ENCODE measurements around the gene TTC34.

TTC34 gene

DNA sequence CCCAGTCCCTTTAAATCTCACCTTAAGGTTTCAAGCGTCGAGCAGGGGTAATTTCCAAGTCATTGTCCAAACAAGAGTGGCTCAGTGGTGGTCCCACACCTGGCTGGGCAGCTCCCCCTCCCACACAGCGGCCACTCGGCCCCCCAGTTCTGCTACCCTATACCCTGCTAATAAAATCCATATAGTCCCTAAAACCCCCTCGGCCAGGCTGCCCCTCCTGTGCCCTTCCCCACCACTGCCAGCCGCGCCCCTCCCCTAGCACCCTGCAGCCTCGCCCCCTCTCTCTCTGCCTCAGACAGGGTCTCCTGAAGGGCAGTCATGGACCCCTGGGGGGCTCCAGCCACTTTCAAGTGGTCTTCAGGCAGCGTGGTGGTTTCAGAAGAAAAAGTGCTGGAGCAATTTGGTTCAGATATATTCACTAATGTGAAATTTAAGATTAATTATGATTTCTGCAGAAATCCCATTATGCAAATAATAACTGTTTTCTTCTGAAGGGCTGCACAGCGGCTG is 34.2 kb upstream of the TTC34 start:
- Histone ChIP-seq H3K9me3 (ENCODE audit: insufficient read depth, low read length) (no peaks in the 10 kb centered on the region), H3K79me2 (ENCODE audit: insufficient read depth, low read length) (no peaks in the 10 kb centered on the region), H3F3A (ENCODE audit: insufficient read depth) (no peaks in the 10 kb centered on the region), H3K27me3 (ENCODE audit: low read length) (no peaks in the 10 kb centered on the region), H3K9ac (ENCODE audit: low read length) (no peak overlapping the region), H3K4me2 (ENCODE audit: low read depth, low read length, poor library complexity, severe bottlenecking) (no peak overlapping the region), H3K36me3 (ENCODE audit: low read length) (no peaks in the 10 kb centered on the region), H3K4me3 (ENCODE audit: insufficient read depth, low read length, poor library complexity, severe bottlenecking) (no peak overlapping the region), H3K27ac (ENCODE audit: low read depth, low read length) (no peak overlapping the region), H2AFZ (ENCODE audit: low read depth, low read length, severe bottlenecking) (no peak overlapping the region), H3K9me2 (replicated peaks; ENCODE audit: insufficient read depth, low read length) (no peaks in the 10 kb centered on the region), H4K20me1 (ENCODE audit: low read depth, low read length) (no peaks in the 10 kb centered on the region)
- no peak for TF ChIP-seq EZH2phosphoT487 (conservative IDR thresholded peaks at IDR 0.05; ENCODE audit: low read length)
- TF ChIP-seq, protein P1, sequence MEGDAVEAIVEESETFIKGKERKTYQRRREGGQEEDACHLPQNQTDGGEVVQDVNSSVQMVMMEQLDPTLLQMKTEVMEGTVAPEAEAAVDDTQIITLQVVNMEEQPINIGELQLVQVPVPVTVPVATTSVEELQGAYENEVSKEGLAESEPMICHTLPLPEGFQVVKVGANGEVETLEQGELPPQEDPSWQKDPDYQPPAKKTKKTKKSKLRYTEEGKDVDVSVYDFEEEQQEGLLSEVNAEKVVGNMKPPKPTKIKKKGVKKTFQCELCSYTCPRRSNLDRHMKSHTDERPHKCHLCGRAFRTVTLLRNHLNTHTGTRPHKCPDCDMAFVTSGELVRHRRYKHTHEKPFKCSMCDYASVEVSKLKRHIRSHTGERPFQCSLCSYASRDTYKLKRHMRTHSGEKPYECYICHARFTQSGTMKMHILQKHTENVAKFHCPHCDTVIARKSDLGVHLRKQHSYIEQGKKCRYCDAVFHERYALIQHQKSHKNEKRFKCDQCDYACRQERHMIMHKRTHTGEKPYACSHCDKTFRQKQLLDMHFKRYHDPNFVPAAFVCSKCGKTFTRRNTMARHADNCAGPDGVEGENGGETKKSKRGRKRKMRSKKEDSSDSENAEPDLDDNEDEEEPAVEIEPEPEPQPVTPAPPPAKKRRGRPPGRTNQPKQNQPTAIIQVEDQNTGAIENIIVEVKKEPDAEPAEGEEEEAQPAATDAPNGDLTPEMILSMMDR (IDR thresholded peaks at IDR 0.05; ENCODE audit: insufficient read depth, low read length, poor library complexity, severe bottlenecking): no peak

DNA sequence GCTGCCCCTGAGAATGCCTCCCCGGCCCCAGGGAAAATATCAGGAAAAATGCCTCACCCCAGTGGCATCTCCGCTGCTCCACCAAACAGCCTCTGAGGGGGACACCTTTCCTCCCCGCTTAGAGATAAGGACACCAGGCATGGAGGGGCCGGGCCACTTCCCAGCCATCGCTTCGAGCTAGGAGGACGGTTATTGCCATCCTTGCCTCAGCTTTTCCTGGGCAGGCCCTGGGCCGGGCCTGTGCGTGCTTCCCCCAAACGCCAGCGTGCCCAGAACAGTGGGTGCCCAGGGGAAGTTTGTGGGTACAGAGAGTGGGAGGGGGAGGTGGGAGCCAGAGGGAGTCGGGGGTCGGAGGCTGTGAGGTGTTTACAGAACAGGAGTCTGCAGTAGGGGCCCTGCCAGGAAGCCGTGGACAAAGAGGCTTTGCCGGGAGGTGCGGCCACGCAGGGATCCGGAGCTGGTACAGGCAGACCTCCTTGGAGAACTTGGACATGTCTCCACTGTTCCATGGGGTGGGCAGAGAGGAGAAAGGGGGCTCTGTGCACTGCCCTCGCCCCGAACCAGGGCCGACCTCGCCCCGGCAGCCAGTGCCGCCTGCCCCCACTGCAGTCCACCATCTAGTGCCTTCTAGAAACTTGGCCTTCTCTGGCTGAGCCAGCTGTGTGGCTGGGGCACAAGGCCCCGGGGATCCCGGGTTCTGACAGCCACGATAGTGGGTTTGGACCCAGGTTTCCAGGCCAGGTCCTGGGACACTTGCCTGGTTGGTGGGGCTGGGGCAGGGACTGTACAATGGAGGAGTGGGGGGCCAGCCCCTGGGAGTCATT is 33.5 kb upstream of the TTC34 start:
- Histone ChIP-seq H3K9me3 (ENCODE audit: insufficient read depth, low read length) (no peaks in the 10 kb centered on the region), H3K27me3 (ENCODE audit: low read length) (no peaks in the 10 kb centered on the region), H3K79me2 (ENCODE audit: insufficient read depth, low read length) (no peaks in the 10 kb centered on the region), H4K20me1 (ENCODE audit: low read depth, low read length) (no peaks in the 10 kb centered on the region), H3K9me2 (replicated peaks; ENCODE audit: insufficient read depth, low read length) (no peaks in the 10 kb centered on the region), H3K27ac (ENCODE audit: low read depth, low read length) (no peak overlapping the region), H3K36me3 (ENCODE audit: low read length) (no peaks in the 10 kb centered on the region), H2AFZ (ENCODE audit: low read depth, low read length, severe bottlenecking) (no peak overlapping the region), H3K4me2 (ENCODE audit: low read depth, low read length, poor library complexity, severe bottlenecking) (no peak overlapping the region), H3F3A (ENCODE audit: insufficient read depth) (no peaks in the 10 kb centered on the region), H3K4me3 (ENCODE audit: insufficient read depth, low read length, poor library complexity, severe bottlenecking) (no peak overlapping the region), H3K9ac (ENCODE audit: low read length) (no peak overlapping the region)
- TF ChIP-seq, protein P1 (IDR thresholded peaks at IDR 0.05; ENCODE audit: insufficient read depth, low read length, poor library complexity, severe bottlenecking): no peak
- TF ChIP-seq EZH2phosphoT487 (conservative IDR thresholded peaks at IDR 0.05; ENCODE audit: low read length): no peak

DNA sequence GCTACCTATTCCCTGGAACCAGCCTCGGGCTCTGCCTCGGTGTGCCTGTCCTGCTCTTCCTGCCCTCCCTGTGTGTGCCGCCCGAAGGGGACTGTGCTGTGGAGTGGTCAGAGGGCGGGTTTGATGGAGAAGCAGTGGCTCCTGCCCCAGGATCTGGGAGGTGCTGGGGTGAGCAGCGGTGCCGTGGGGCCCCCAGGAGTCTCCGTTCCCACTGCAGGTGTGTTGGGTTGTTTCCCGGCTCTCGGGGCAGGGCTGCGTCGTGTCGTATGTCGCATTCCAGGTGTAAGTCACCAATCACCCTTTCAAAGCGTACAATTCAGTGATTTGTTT is 32.6 kb upstream of the TTC34 start:
- TF ChIP-seq, protein P1 (IDR thresholded peaks at IDR 0.05; ENCODE audit: insufficient read depth, low read length, poor library complexity, severe bottlenecking): no peak
- TF ChIP-seq EZH2phosphoT487 (conservative IDR thresholded peaks at IDR 0.05; ENCODE audit: low read length): no peak
- no peak overlapping the region for H3K4me2 ChIP-seq (ENCODE audit: low read depth, low read length, poor library complexity, severe bottlenecking)
- H3K9ac ChIP-seq (ENCODE audit: low read length): no peak overlapping the region
- no peaks in the 10 kb centered on the region for H3F3A ChIP-seq (ENCODE audit: insufficient read depth)
- H4K20me1 ChIP-seq (ENCODE audit: low read depth, low read length): no peaks in the 10 kb centered on the region
- H3K9me2 ChIP-seq (replicated peaks; ENCODE audit: insufficient read depth, low read length): no peaks in the 10 kb centered on the region
- no peak overlapping the region for H2AFZ ChIP-seq (ENCODE audit: low read depth, low read length, severe bottlenecking)
- no peak overlapping the region for H3K4me3 ChIP-seq (ENCODE audit: insufficient read depth, low read length, poor library complexity, severe bottlenecking)
- H3K9me3 ChIP-seq (ENCODE audit: insufficient read depth, low read length): no peaks in the 10 kb centered on the region
- H3K36me3 ChIP-seq (ENCODE audit: low read length): no peaks in the 10 kb centered on the region
- no peaks in the 10 kb centered on the region for H3K79me2 ChIP-seq (ENCODE audit: insufficient read depth, low read length)
- H3K27me3 ChIP-seq (ENCODE audit: low read length): no peaks in the 10 kb centered on the region
- H3K27ac ChIP-seq (ENCODE audit: low read depth, low read length): no peak overlapping the region

All from SU-DHL-6 (cell line).